ENCODE measurements around the gene LCLAT1.

GRCh38 chr2:30612371-30612770 is 165.3 kb downstream of the LCLAT1 start:
- no peak for TF ChIP-seq CTCF (IDR thresholded peaks at IDR 0.05)
- no peak for TF ChIP-seq POLR2A (IDR thresholded peaks at IDR 0.05)

Measured in thyroid gland (tissue), 4 donors.